ENCODE data around the gene ANAPC2. TPM values are rescaled to one million over a fixed set of nuclear protein-coding genes. Genes with fewer than 3 reads are reported as not detected.

The ANAPC2 gene
- total RNA-seq, 2 experiments from 2014 or later, result 34.8 to 90.4 TPM

GRCh38 chr9:137174722-137175293, 13.6 kb downstream of the ANAPC2 start:
- no peak for DNase-seq (ENCODE audit: low spot score)
- Histone ChIP-seq H3K79me2 (ENCODE audit: insufficient read depth, low read depth, low read length) (no peaks in the 10 kb centered on the region), H3K9me2 (ENCODE audit: insufficient read depth, low read length) (no peaks in the 10 kb centered on the region), H3K4me3 (ENCODE audit: low read depth, low read length, poor library complexity, severe bottlenecking) (no peak overlapping the region), H3K4me1 (ENCODE audit: insufficient read depth, low read length, poor library complexity, severe bottlenecking) (no peaks in the 10 kb centered on the region), H3K4me2 (ENCODE audit: low read length) (no peak overlapping the region; the same call in 1 of the 2 replicates), H2AFZ (ENCODE audit: low read length) (no peak overlapping the region), H3K9me3 (ENCODE audit: low read length) (no peaks in the 10 kb centered on the region), H4K20me1 (ENCODE audit: insufficient read depth, low read length) (no peaks in the 10 kb centered on the region; the same call in 1 of the 2 replicates), H3K27ac (ENCODE audit: low read depth, low read length, poor library complexity, severe bottlenecking) (no peak overlapping the region), H3K36me3 (ENCODE audit: insufficient read depth, low read length) (peaks cover 14% of the 10 kb centered on the region)
- ChIA-PET CTCF (ENCODE audit: unreplicated experiment) (no interaction called here), POLR2A (no interaction called here)
- intact Hi-C loops (cut with micrococcal nuclease; ENCODE audit: unreplicated experiment), result loop anchor here (2.0 kb wide), 1 partner anchor 56 kb away; no protein-coding TSS in a partner anchor
- TF ChIP-seq EZH2phosphoT487 (IDR thresholded peaks at IDR 0.05; ENCODE audit: borderline replicate concordance, low read depth, low read length) (no peak), CTCF (conservative IDR thresholded peaks at IDR 0.05; ENCODE audit: low read length) (no peak)
- BruUV-seq (replicated peaks), result no TSS peak

GRCh38 chr9:137173796-137174664, 14.3 kb downstream of the ANAPC2 start:
- H2AFZ ChIP-seq (ENCODE audit: low read length), result no peak overlapping the region
- ChIA-PET POLR2A (no interaction called here), CTCF (ENCODE audit: unreplicated experiment) (no interaction called here)
- TF ChIP-seq EZH2phosphoT487 (IDR thresholded peaks at IDR 0.05; ENCODE audit: borderline replicate concordance, low read depth, low read length), result no peak
- TF ChIP-seq CTCF (conservative IDR thresholded peaks at IDR 0.05; ENCODE audit: low read length), result no peak
- H3K36me3 ChIP-seq (ENCODE audit: insufficient read depth, low read length), result peaks cover 14% of the 10 kb centered on the region
- no peaks in the 10 kb centered on the region for H3K9me3 ChIP-seq (ENCODE audit: low read length)
- no peak for DNase-seq (ENCODE audit: low spot score)
- H3K27ac ChIP-seq (ENCODE audit: low read depth, low read length, poor library complexity, severe bottlenecking), result no peak overlapping the region
- no peaks in the 10 kb centered on the region for H3K9me2 ChIP-seq (ENCODE audit: insufficient read depth, low read length)
- H3K79me2 ChIP-seq (ENCODE audit: insufficient read depth, low read depth, low read length), result no peaks in the 10 kb centered on the region
- intact Hi-C loops (cut with micrococcal nuclease; ENCODE audit: unreplicated experiment), result loop anchor here (2.0 kb wide), 1 partner anchor 55 kb away; no protein-coding TSS in a partner anchor
- no peak overlapping the region for H3K4me3 ChIP-seq (ENCODE audit: low read depth, low read length, poor library complexity, severe bottlenecking)
- no peak overlapping the region for H3K4me2 ChIP-seq (ENCODE audit: low read length)
- H4K20me1 ChIP-seq (ENCODE audit: insufficient read depth, low read length), result no peaks in the 10 kb centered on the region; the same call in 1 of the 2 replicates
- no peaks in the 10 kb centered on the region for H3K4me1 ChIP-seq (ENCODE audit: insufficient read depth, low read length, poor library complexity, severe bottlenecking)
- BruUV-seq (replicated peaks), result no TSS peak
